Measurements from ENCODE around the gene AREG.

DNA sequence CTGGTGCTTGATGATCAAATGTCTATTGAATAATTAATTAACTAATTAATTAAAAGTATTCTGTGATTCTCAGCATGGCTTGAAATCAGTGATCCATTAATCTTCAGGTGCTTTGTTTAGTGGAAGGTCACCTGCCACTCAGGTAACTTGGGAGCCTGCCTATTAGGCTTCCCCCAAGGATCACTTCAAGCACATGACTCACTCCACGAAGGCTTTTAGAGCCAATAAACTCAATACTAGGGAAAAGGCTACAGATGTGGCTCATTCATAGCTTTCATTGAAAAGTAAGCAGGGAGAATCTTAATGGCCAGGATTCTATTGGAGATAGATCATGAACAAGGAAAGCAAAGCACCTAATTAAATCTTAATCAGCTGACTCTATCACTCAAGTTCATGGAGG is 21.3 kb downstream of the AREG start:
- TF ChIP-seq, protein P1, sequence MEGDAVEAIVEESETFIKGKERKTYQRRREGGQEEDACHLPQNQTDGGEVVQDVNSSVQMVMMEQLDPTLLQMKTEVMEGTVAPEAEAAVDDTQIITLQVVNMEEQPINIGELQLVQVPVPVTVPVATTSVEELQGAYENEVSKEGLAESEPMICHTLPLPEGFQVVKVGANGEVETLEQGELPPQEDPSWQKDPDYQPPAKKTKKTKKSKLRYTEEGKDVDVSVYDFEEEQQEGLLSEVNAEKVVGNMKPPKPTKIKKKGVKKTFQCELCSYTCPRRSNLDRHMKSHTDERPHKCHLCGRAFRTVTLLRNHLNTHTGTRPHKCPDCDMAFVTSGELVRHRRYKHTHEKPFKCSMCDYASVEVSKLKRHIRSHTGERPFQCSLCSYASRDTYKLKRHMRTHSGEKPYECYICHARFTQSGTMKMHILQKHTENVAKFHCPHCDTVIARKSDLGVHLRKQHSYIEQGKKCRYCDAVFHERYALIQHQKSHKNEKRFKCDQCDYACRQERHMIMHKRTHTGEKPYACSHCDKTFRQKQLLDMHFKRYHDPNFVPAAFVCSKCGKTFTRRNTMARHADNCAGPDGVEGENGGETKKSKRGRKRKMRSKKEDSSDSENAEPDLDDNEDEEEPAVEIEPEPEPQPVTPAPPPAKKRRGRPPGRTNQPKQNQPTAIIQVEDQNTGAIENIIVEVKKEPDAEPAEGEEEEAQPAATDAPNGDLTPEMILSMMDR (conservative IDR thresholded peaks at IDR 0.05; ENCODE audit: low read depth, low read length) = no peak
- TF ChIP-seq EZH2 (IDR thresholded peaks at IDR 0.05; ENCODE audit: low read length, unreplicated experiment) = no peak
- no peak for TF ChIP-seq EZH2phosphoT487 (IDR thresholded peaks at IDR 0.05; ENCODE audit: borderline replicate concordance, low read length)

Data from PC-3 (cell line).